ENCODE data around the gene ST3GAL4.
"Not testable (repeated sequence)": the region's sequence is repeated elsewhere in the genome, so short reads cannot be mapped to it uniquely, and the experiment has no call there.

Gene ST3GAL4

DNA sequence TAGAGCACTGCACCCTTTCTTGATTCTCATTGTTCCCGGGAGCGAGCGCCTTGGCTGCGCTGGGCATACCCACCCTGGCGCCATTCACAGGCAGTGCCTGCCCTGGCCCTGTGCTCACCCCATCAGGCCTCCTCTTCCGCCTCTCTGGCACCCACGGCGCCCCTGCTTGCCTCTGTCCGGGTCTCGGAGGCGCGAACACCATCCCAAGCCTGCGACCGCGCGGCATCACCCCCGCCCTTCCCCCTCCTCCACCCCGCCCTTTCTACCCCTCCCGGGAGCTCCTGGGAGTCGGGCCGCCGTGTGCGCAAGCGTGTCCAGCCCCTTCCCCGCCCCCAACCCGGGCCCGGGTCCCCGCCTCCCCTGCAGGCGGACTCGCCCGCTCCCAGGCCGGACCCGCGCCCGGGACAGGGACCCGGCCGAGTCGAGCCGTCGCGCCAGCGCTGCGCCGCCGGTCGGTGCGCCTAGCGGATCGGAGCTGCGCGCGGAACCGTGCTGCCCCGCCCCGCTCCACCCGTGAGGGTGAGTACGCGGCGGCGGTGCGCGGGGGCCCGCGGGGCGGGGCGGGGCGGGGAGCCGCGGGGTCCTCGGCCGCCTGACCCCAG, at the start of gene ST3GAL4:
Gene ST3GAL4, plus strand, starts transcription at position 363 of the 602 bp plus-strand sequence. CDS start 50,470 bp downstream, outside the sequence.
- DNase-seq (ENCODE audit: extremely low read depth, low read depth) = no peak
- peak within 1 kb of the TSS; percentile 60 for H3K4me3 ChIP-seq (replicated peaks; ENCODE audit: low read depth, low read length)
- no peak for TF ChIP-seq CTCF (IDR thresholded peaks at IDR 0.05; ENCODE audit: low read depth, low read length, missing control alignments)

DNA sequence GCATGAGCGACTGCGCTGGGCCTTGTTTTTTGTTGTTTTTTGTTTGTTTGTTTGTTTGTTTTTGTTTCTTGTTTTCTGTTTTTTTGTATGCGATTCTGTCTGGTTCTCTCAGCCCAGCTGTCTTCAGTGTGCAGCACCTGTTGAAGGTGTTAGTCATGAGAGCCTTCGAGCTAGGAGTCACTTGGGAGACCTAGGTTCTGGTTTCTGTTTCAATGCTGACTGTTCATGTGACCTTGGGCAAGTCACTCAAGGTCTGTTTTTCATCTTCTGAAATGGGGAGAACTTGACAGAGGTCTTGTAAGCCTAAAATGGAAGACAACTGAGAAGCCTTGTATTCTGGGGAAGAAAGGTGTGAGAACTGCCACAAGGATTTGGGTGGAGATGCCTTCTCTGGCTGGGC, 49.8 kb upstream of the ST3GAL4 start:
- DNase-seq (ENCODE audit: extremely low read depth, low read depth) = no peak
- no peak overlapping the region for H3K4me3 ChIP-seq (replicated peaks; ENCODE audit: low read depth, low read length)
- no peak for TF ChIP-seq CTCF (IDR thresholded peaks at IDR 0.05; ENCODE audit: low read depth, low read length, missing control alignments)

- DNase-seq (ENCODE audit: extremely low read depth, low read depth) = no peak
- TF ChIP-seq CTCF (IDR thresholded peaks at IDR 0.05; ENCODE audit: low read depth, low read length, missing control alignments) = peak; percentile 51
- no peak overlapping the region for H3K4me3 ChIP-seq (replicated peaks; ENCODE audit: low read depth, low read length)
Measured at GRCh38 chr11:126307706-126308105, 47.8 kb upstream of the ST3GAL4 start.

GRCh38 chr11:126308271-126308671, 47.2 kb upstream of the ST3GAL4 start:
- H3K4me3 ChIP-seq (replicated peaks; ENCODE audit: low read depth, low read length) = no peak overlapping the region
- no peak for TF ChIP-seq CTCF (IDR thresholded peaks at IDR 0.05; ENCODE audit: low read depth, low read length, missing control alignments)
- no peak for DNase-seq (ENCODE audit: extremely low read depth, low read depth)

DNA sequence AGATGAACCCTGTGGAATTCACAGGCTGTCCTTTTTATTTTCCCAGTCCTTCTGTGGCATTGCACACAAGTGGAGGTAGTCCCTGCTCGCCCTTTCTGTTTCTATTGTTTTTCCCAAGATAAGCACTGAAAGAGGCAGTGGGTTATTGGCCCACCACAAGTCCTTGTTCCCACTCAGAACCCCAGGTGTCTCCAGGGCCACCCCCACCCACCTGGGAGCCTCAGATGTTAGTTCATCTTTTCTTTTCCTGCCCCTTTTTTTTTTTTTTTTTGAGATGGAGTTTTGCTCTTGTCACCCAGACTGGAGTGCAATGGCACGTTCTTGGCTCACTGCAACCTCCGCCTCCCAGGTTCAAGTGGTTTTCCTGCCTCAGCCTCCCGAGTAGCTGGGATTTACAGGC, 46.7 kb upstream of the ST3GAL4 start:
- not testable (repeated sequence) for DNase-seq (ENCODE audit: extremely low read depth, low read depth); H3K4me3 ChIP-seq (replicated peaks; ENCODE audit: low read depth, low read length)

DNA sequence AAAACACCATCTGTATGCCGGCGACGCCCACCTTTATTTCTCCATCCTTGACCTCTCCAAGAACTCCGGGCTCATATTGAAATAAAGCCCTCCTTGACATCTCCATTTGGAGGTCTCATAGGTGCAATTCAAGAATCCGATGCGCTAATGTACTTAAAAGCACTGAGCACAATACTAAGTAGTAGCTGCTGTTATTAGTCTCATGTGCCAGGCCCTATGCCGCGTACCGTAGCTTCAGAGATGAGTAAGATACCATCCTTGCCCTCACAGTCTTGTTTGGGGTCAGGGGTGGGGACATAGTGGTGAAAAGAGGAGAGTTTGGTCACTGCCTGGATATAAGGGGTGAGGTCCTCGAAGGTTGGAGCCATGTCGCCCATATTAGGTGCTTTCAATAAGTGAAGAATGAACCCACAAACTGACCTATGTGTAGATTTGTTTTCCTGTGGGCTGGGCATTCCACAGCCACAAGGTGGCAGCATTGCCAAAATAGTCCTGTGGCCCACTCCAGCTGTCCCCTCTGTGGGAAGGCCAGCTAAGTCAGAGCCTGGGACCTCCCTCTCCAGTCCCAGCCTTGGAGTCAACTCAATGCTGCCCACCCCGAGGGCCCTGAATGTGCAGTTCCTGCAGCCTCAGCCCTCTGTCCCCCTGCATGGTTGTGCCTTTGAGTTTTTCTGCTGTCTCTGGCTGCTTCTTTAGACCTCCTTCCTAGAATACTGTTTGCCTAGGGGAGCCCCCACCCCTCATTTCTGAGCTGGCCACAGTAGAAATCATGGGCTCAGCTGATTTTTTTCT, 45.1 kb upstream of the ST3GAL4 start:
- peak; percentile 88 for TF ChIP-seq CTCF (IDR thresholded peaks at IDR 0.05; ENCODE audit: low read depth, low read length, missing control alignments)
- peak; percentile 38 for DNase-seq (ENCODE audit: extremely low read depth, low read depth)
- H3K4me3 ChIP-seq (replicated peaks; ENCODE audit: low read depth, low read length) = no peak overlapping the region

DNA sequence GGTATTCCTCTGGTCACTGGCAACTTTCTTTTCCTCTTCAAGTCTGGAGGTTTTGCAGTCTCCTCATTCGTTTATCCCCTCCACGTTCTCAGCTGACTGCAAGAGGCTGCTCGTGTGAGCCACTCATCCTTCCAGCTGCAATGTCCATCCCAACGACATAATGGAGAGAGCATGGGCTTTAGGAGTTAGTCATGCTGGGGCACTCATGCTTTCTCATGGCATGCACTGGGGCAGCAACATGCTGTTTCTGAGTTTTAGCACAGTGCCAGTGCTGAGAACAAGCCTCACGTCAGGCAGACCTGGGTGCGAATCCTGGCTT, 44.5 kb upstream of the ST3GAL4 start:
- no peak for DNase-seq (ENCODE audit: extremely low read depth, low read depth)
- TF ChIP-seq CTCF (IDR thresholded peaks at IDR 0.05; ENCODE audit: low read depth, low read length, missing control alignments) = no peak
- no peak overlapping the region for H3K4me3 ChIP-seq (replicated peaks; ENCODE audit: low read depth, low read length)

Data from HFF-Myc (cell line).